K562 (cell line): ENCODE results near the gene PSMB10. TPM values are rescaled to one million over a fixed set of nuclear protein-coding genes. Genes with fewer than 3 reads are reported as not detected.

Source experiments
- ATAC-seq: fragments of 200-7000 bp; cut with Tn5 transposase; 3 replicates; pipeline ENCODE4 v1.9.1; 2020; ENCODE audit warnings: moderate library complexity
- BruUV-seq: library from RNA; stranded (reverse); fragments of 400-500 nt; replicated peaks from 2 replicates; lab custom pipeline; 2021; lab: Mats Ljungman, UMichigan
- CTCF ChIA-PET: fragments of 300-600 bp; formaldehyde crosslinking; extraction: SDS; loops from one replicate; lab custom pipeline; 2021; ENCODE audit warnings: low intra/inter-chr PET ratio; lab: Yijun Ruan, JAX
- POLR2A ChIA-PET: fragments of 300-600, 350-650 bp; sonication (Branson Sonifier 250); formaldehyde crosslinking; extraction: SDS; loops from one replicate; lab custom pipeline; 2021; ENCODE audit warnings: antibody characterized with exemption, inconsistent platforms; lab: Yijun Ruan, JAX
- DNase-seq, 4 experiments: peaks; one replicate each; pipeline versions ENCODE4 v3.0.0 to v3.0.0-alpha.2; 2011 to 2018; ENCODE audit warnings: low spot score in 3 of 4, mixed read lengths in 3 of 4; ENCODE audit errors: extremely low read depth in 1 of 4
- FAIRE-seq: peaks from 2 replicates; lab custom pipeline; 2011; peaks lifted over from hg19 to GRCh38; lab: Jason Lieb, UNC
- H2AFZ ChIP-seq: 2 replicates; pipeline ENCODE4 v1.6.0; 2011; ENCODE audit warnings: low read depth, low read length, control low read depth, inconsistent platforms
- H3K27ac ChIP-seq: fragments of 200-600 bp; 3 replicates; pipeline ENCODE4 v1.8.0; 2011; ENCODE audit warnings: low read depth, mild to moderate bottlenecking, control low read depth, inconsistent platforms, low read length, moderate library complexity, mixed read lengths; ENCODE audit errors: extremely low read depth
- H3K27me3 ChIP-seq, 2 experiments: fragments of 300-600 bp in 1 of 2; 2 replicates in 1 of 2; 3 replicates in 1 of 2; pipeline versions ENCODE4 v1.6.0 to v1.8.0; 2011; ENCODE audit warnings: inconsistent platforms in 2 of 2, low read length in 2 of 2, mild to moderate bottlenecking in 1 of 2, mixed read lengths in 1 of 2, moderate library complexity in 1 of 2; ENCODE audit not compliant: control insufficient read depth in 2 of 2, insufficient read depth in 2 of 2
- H3K36me3 ChIP-seq: fragments of 300-600 bp; 3 replicates; pipeline ENCODE4 v1.8.0; 2011; ENCODE audit warnings: mild to moderate bottlenecking, low read length, inconsistent platforms; ENCODE audit not compliant: control insufficient read depth, insufficient read depth
- H3K4me1 ChIP-seq, 2 experiments: fragments of 200-600 bp in 1 of 2; replicated peaks in 1 of 2; 2 replicates in 1 of 2; 3 replicates in 1 of 2; pipeline versions ENCODE4 v1.5.1 to v1.8.0; 2011; ENCODE audit warnings: inconsistent platforms in 2 of 2, low read length in 2 of 2, mild to moderate bottlenecking in 1 of 2, mixed read lengths in 1 of 2, moderate library complexity in 1 of 2; ENCODE audit not compliant: control insufficient read depth in 2 of 2, insufficient read depth in 2 of 2
- H3K4me2 ChIP-seq: 2 replicates; pipeline ENCODE4 v1.6.1; 2011; ENCODE audit warnings: low read length, control low read depth, inconsistent platforms, mixed read lengths; ENCODE audit not compliant: insufficient read depth
- H3K4me3 ChIP-seq: fragments of 200-600 bp; sonication (generic), shearing (Covaris generic); 2 replicates; pipeline ENCODE4 v1.5.1; 2016; ENCODE audit warnings: control low read depth, inconsistent platforms
- H3K79me2 ChIP-seq: fragments of 200-600 bp; 3 replicates; pipeline ENCODE4 v1.8.0; 2011; ENCODE audit warnings: low read length, inconsistent platforms; ENCODE audit not compliant: control insufficient read depth, insufficient read depth
- H3K9ac ChIP-seq, 2 experiments: 2 replicates each; pipeline versions ENCODE4 v1.6.0 to v1.6.1; 2011; ENCODE audit warnings: low read depth in 2 of 2, low read length in 2 of 2, control low read depth in 1 of 2, inconsistent platforms in 1 of 2, mild to moderate bottlenecking in 1 of 2, mixed read lengths in 1 of 2; ENCODE audit not compliant: insufficient read depth in 1 of 2
- H3K9me1 ChIP-seq: one replicate; pipeline ENCODE4 v1.6.0; 2011; ENCODE audit warnings: inconsistent platforms, mild to moderate bottlenecking, low read length, moderate library complexity; ENCODE audit not compliant: control insufficient read depth, insufficient read depth
- H3K9me3 ChIP-seq: replicated peaks from 2 replicates; pipeline ENCODE4 v1.5.1; 2011; ENCODE audit warnings: low read depth, low read length, inconsistent platforms; ENCODE audit not compliant: control insufficient read depth, insufficient read depth
- H4K20me1 ChIP-seq: replicated peaks from 2 replicates; pipeline ENCODE4 v1.6.1; 2011; ENCODE audit warnings: low read length, inconsistent platforms, mixed read lengths; ENCODE audit not compliant: control insufficient read depth, insufficient read depth
- E2F3 ChIP-seq: fragments of 250-450 bp; sonication (Bioruptor Pico); IDR thresholded peaks from 2 replicates; pipeline ENCODE4 v1.4.0; 2020; ENCODE audit warnings: mild to moderate bottlenecking
- POLR2G ChIP-seq: fragments of 200-400 bp; formaldehyde crosslinking; IDR thresholded peaks from 2 replicates; pipeline ENCODE4 v1.6.1; 2017; ENCODE audit warnings: low read depth, mild to moderate bottlenecking, antibody characterized with exemption, low read length, moderate library complexity
- RBFOX2 ChIP-seq: fragments of 200-400 bp; formaldehyde crosslinking; IDR thresholded peaks from 2 replicates; pipeline ENCODE4 v1.6.1; 2017; ENCODE audit warnings: low read depth, mild to moderate bottlenecking, low read length, moderate library complexity
- RBM22 ChIP-seq: fragments of 200-400 bp; formaldehyde crosslinking; IDR thresholded peaks from 2 replicates; pipeline ENCODE4 v1.6.1; 2018; ENCODE audit warnings: low read length, low read depth; ENCODE audit not compliant: poor library complexity, severe bottlenecking
- ZBTB33 ChIP-seq: sonication (generic); formaldehyde crosslinking; IDR thresholded peaks from 2 replicates; pipeline ENCODE4 v1.8.1; 2023; ENCODE audit warnings: mild to moderate bottlenecking, missing genetic modification reagents
- WGBS: fragments of 100-300 bp; shearing (Covaris generic); methylation state at CpG from one replicate; pipeline ENCODE4 v1.1.6; 2016; ENCODE audit warnings: low coverage, mixed read lengths; ENCODE audit not compliant: insufficient coverage; ENCODE audit errors: missing lambda C conversion rate; 5-methylcytosine and 5-hydroxymethylcytosine counted together
- in situ Hi-C: fragments of 300-500 bp; cut with MboI; formaldehyde crosslinking; loops from 4 replicates; pipeline ENCODE4 v1.15.0; 2018; ENCODE audit warnings: inconsistent platforms, mixed read lengths
- intact Hi-C: fragments of 100-400 bp; cut with micrococcal nuclease; formaldehyde crosslinking; loops from 2 replicates; pipeline ENCODE4 v1.14.2; 2022
- polyA plus RNA-seq, 8 experiments: library from polyadenylated mRNA; depleted of rRNA in 4 of 8; stranded (reverse) in 5 of 8; unstranded in 3 of 8; fragments of >200 nt; fragmentation: Nextera tagmentation in 2 of 8; fragmentation: Illumina TruSeq in 1 of 8; extraction: Ambion mirVana in 2 of 8; extraction: Trizol in 1 of 8; gene quantifications; 2 replicates each; pipeline versions ENCODE4 v1.2.1 to v1.2.3, GENCODE V29; 2011 to 2014; ENCODE audit warnings: inconsistent platforms in 1 of 8, missing spikeins in 1 of 8
- total RNA-seq, 7 experiments: library from RNA; depleted of rRNA in 6 of 7; stranded (reverse); fragments of >200 nt in 6 of 7; fragmentation: Illumina TruSeq in 2 of 7; extraction: Trizol in 2 of 7; gene quantifications; 2 replicates each; pipeline versions ENCODE4 v1.2.1 to v1.2.3, GENCODE V29; 2011 to 2021; ENCODE audit warnings: low replicate concordance in 1 of 7

The PSMB10 gene
- total and polyA plus RNA-seq, 9 of the 15 experiments (the other 6 are each of a cell fraction or from before 2014, with no cell fraction given) = 11.7 to 105 (median 51.0) TPM

DNA sequence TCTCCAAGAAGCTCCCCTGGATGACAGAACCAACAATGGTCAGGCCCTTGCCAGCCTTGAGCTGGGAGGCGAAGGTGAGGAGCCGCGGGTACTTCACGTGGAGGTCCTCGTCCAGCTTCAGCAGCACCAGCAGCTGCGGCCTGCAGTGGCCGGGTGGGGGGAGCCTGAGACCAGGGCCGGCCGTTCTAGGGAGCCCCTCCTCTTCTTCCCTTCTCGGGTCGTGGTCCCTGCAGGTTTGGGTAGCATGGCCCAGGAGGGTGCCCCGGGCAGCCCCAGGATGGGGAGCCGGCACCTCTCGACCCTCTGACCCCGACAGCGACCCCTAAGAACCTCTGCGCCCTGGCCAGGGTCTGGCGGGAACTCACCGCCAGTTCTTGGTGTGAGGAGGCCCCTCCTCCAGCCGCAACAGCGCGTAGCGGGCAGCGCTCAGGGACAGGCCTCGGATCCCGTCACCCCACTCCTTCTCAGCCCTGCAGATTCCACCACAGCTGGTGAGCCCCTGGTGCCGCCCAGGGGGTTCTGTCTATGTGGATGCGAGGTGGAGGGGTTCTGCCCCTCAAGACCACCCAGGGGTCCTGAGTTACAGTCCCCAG lies 10.4 kb upstream of the PSMB10 start:
- Histone ChIP-seq H3K9me1 (no peaks in the 10 kb centered on the region), H3K79me2 (no peaks in the 10 kb centered on the region), H3K27ac (no peak overlapping the region), H3K9ac (no peak overlapping the region), H3K4me2 (no peak overlapping the region), H3K36me3 (peaks cover 96% of the 10 kb centered on the region; the same call in 2 of the 3 replicates), H4K20me1 (peaks cover 12% of the 10 kb centered on the region; the same call in 1 of the 2 replicates), H3K27me3 (no peaks in the 10 kb centered on the region), H3K9me3 (no peaks in the 10 kb centered on the region; the same call in 1 of the 2 replicates), H2AFZ (no peak overlapping the region), H3K4me1 (peaks cover 7 to 58% of the 10 kb centered on the region in 2 experiments; a peak in 3 of 5 replicates), H3K4me3 (no peak overlapping the region)
- DNase-seq (no peak), ATAC-seq (no peak), FAIRE-seq (no peak)
- intact Hi-C loops (no loop called here), in situ Hi-C loops (no loop called here)
- CTCF ChIA-PET = no interaction called here
- WGBS = 95% methylated on average over 22 of the region's 28 CpGs
- POLR2A ChIA-PET = interaction anchor here (0.6 to 1.3 kb wide), 5 partner anchors 10 to 284 kb away, joined by 3 to 7 read pairs (median 3); partner anchors contain the start of gene PSMB10
- no TSS peak for BruUV-seq
- TF ChIP-seq RBFOX2 (peak; percentile 51), RBM22 (peak; percentile 65), POLR2G (peak; percentile 75), E2F3 (CRISPR knock-in tag) (no peak), ZBTB33 (CRISPR knock-in tag) (peak; percentile 98)
